ENCODE results near the gene KCNK17.

KCNK17 gene

DNA sequence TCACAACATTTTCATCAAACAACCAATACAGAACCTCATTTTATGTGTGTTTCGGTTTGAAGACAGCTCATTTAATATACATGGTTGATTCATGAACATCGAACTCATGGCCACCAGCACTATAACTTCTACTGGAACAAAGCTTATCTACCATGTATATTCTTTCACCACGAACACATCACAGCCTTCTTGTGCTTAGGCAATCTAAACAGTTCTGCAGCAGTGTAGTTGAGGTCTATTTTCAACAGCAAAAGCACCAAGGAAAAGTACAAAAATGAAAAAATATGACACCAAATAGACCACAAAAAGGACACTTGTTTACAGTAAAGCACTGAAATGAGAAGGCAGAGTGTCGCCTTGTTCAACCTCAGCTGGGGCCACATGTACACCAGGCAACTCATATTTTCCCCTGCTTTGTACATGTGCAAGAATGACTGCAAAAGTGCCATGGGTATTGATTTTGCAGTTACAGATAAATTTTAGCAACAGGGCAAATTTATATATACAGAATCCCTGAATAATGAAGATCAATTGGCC is 59.2 kb downstream of the KCNK17 start:
- no peak overlapping the region for H3K14ac ChIP-seq (ENCODE audit: low read length)
- H3K4me3 ChIP-seq (ENCODE audit: low read length in 2 of 2), result no peak overlapping the region
- H2AFZ ChIP-seq (ENCODE audit: low read length), result no peak overlapping the region
- H2BK120ac ChIP-seq (ENCODE audit: low read depth, low read length), result no peak overlapping the region
- H3K27ac ChIP-seq (replicated peaks; ENCODE audit: low read length), result no peak overlapping the region
- DNase-seq (ENCODE audit: low spot score), result no peak
- no peak overlapping the region for H4K91ac ChIP-seq (ENCODE audit: low read depth, low read length, poor library complexity)
- H3K79me1 ChIP-seq (ENCODE audit: low read depth, low read length), result no peaks in the 10 kb centered on the region
- no peak overlapping the region for H2BK5ac ChIP-seq (ENCODE audit: low read length)
- H3K36me3 ChIP-seq (replicated peaks in 1 of 2; ENCODE audit: control insufficient read depth in 2 of 2, insufficient read depth in 2 of 2, low read length in 2 of 2), result no peaks in the 10 kb centered on the region
- no peak overlapping the region for H3K4me2 ChIP-seq (ENCODE audit: insufficient read depth, low read length, poor library complexity, severe bottlenecking)
- H4K8ac ChIP-seq (ENCODE audit: low read depth, low read length), result no peak overlapping the region
- no CpG with 5 or more reads among the region's 4 CpGs for WGBS, 2 donors (ENCODE audit: extremely low coverage in 2 of 2, insufficient read length in 2 of 2, insufficient replicate concordance in 1 of 2)
- no peak overlapping the region for H2AK5ac ChIP-seq (ENCODE audit: low read depth, low read length)
- H3K23ac ChIP-seq (ENCODE audit: low read depth, low read length, poor library complexity), result no peak overlapping the region
- H3K4me1 ChIP-seq (ENCODE audit: control insufficient read depth in 2 of 2, insufficient read depth in 1 of 2, low read depth in 1 of 2, low read length in 2 of 2), result no peaks in the 10 kb centered on the region
- H3K18ac ChIP-seq (ENCODE audit: low read length), result no peak overlapping the region
- H2BK15ac ChIP-seq (ENCODE audit: low read length), result no peak overlapping the region
- no peak overlapping the region for H3K9ac ChIP-seq (ENCODE audit: low read depth, low read length, poor library complexity)
- no peaks in the 10 kb centered on the region for H3K27me3 ChIP-seq (ENCODE audit: control insufficient read depth in 3 of 3, insufficient read depth in 3 of 3, low read depth in 1 of 3, low read length in 3 of 3)
- H3K4ac ChIP-seq (ENCODE audit: low read length), result no peak overlapping the region
- H2BK12ac ChIP-seq (ENCODE audit: low read length), result no peak overlapping the region
- H3K9me3 ChIP-seq (replicated peaks in 1 of 2; ENCODE audit: control insufficient read depth in 2 of 2, insufficient read depth in 1 of 2, low read depth in 1 of 2, low read length in 2 of 2), result peaks cover 2 to 10% of the 10 kb centered on the region in 2 donors

DNA sequence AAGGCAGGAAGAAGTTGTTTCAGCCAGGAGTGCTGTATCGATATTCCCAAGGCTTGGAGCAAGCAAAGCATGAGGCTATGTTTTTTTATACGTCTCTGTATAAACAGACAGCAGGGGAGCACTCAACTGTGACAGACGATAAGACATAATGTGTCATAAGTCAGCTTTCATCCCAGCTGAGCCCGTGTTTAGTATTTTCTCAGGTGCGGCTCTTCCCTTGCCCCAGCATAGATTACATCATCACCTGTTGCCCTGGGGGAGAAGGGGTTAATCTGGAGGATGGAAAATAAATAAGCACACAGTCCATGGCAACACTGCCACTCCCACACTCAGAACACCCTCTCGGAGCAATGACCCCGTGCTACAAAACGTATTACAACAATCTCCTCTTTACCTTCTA is 62.8 kb downstream of the KCNK17 start:
- H3K18ac ChIP-seq (ENCODE audit: low read length), result no peak overlapping the region
- H3K4me1 ChIP-seq (ENCODE audit: control insufficient read depth in 2 of 2, insufficient read depth in 1 of 2, low read depth in 1 of 2, low read length in 2 of 2), result no peaks in the 10 kb centered on the region
- no peak overlapping the region for H3K23ac ChIP-seq (ENCODE audit: low read depth, low read length, poor library complexity)
- H4K91ac ChIP-seq (ENCODE audit: low read depth, low read length, poor library complexity), result no peak overlapping the region
- peaks cover 2 to 10% of the 10 kb centered on the region in 2 donors for H3K9me3 ChIP-seq (replicated peaks in 1 of 2; ENCODE audit: control insufficient read depth in 2 of 2, insufficient read depth in 1 of 2, low read depth in 1 of 2, low read length in 2 of 2)
- H3K79me1 ChIP-seq (ENCODE audit: low read depth, low read length), result no peaks in the 10 kb centered on the region
- no peak overlapping the region for H2BK5ac ChIP-seq (ENCODE audit: low read length)
- no peak overlapping the region for H3K4ac ChIP-seq (ENCODE audit: low read length)
- no peak overlapping the region for H4K8ac ChIP-seq (ENCODE audit: low read depth, low read length)
- DNase-seq (ENCODE audit: low spot score), result no peak
- H2BK15ac ChIP-seq (ENCODE audit: low read length), result no peak overlapping the region
- H3K27me3 ChIP-seq (ENCODE audit: control insufficient read depth in 3 of 3, insufficient read depth in 3 of 3, low read depth in 1 of 3, low read length in 3 of 3), result no peaks in the 10 kb centered on the region
- H3K4me3 ChIP-seq (ENCODE audit: low read length in 2 of 2), result no peak overlapping the region
- no peak overlapping the region for H2AK5ac ChIP-seq (ENCODE audit: low read depth, low read length)
- H3K27ac ChIP-seq (replicated peaks; ENCODE audit: low read length), result no peak overlapping the region
- no peak overlapping the region for H2BK120ac ChIP-seq (ENCODE audit: low read depth, low read length)
- H3K9ac ChIP-seq (ENCODE audit: low read depth, low read length, poor library complexity), result no peak overlapping the region
- H3K4me2 ChIP-seq (ENCODE audit: insufficient read depth, low read length, poor library complexity, severe bottlenecking), result no peak overlapping the region
- no peaks in the 10 kb centered on the region for H3K36me3 ChIP-seq (replicated peaks in 1 of 2; ENCODE audit: control insufficient read depth in 2 of 2, insufficient read depth in 2 of 2, low read length in 2 of 2)
- no peak overlapping the region for H3K14ac ChIP-seq (ENCODE audit: low read length)
- H2AFZ ChIP-seq (ENCODE audit: low read length), result no peak overlapping the region
- no CpG with 5 or more reads among the region's 8 CpGs for WGBS, 2 donors (ENCODE audit: extremely low coverage in 2 of 2, insufficient read length in 2 of 2, insufficient replicate concordance in 1 of 2)
- H2BK12ac ChIP-seq (ENCODE audit: low read length), result no peak overlapping the region

DNA sequence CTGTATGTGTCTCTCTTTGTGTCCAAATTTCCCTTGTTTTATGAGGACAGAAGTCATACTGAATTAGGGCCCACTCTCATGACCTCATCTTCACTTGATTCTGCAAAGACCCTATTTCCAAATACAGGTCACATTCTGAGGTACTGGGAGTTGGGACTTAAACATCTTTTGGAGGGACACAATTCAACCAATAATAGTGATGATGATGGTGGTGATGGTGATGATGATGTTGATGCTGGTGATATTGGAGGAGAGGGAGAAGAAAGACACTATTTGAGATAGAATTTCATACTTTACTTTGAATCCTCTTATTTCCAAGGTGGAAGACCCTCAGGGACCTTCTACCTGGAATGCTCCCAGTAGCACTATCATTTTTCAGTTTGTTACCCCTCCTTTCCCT is 63.7 kb downstream of the KCNK17 start:
- no peak overlapping the region for H2BK5ac ChIP-seq (ENCODE audit: low read length)
- H3K14ac ChIP-seq (ENCODE audit: low read length), result no peak overlapping the region
- no peak overlapping the region for H3K18ac ChIP-seq (ENCODE audit: low read length)
- no peak for DNase-seq (ENCODE audit: low spot score)
- H3K27me3 ChIP-seq (ENCODE audit: control insufficient read depth in 3 of 3, insufficient read depth in 3 of 3, low read depth in 1 of 3, low read length in 3 of 3), result no peaks in the 10 kb centered on the region
- H3K79me1 ChIP-seq (ENCODE audit: low read depth, low read length), result no peaks in the 10 kb centered on the region
- no peak overlapping the region for H3K4me2 ChIP-seq (ENCODE audit: insufficient read depth, low read length, poor library complexity, severe bottlenecking)
- no peak overlapping the region for H2AK5ac ChIP-seq (ENCODE audit: low read depth, low read length)
- no peak overlapping the region for H3K23ac ChIP-seq (ENCODE audit: low read depth, low read length, poor library complexity)
- no peak overlapping the region for H2BK120ac ChIP-seq (ENCODE audit: low read depth, low read length)
- no peak overlapping the region for H3K4me3 ChIP-seq (ENCODE audit: low read length in 2 of 2)
- H3K36me3 ChIP-seq (replicated peaks in 1 of 2; ENCODE audit: control insufficient read depth in 2 of 2, insufficient read depth in 2 of 2, low read length in 2 of 2), result no peaks in the 10 kb centered on the region
- H2BK12ac ChIP-seq (ENCODE audit: low read length), result no peak overlapping the region
- no peak overlapping the region for H3K4ac ChIP-seq (ENCODE audit: low read length)
- H4K91ac ChIP-seq (ENCODE audit: low read depth, low read length, poor library complexity), result no peak overlapping the region
- H2AFZ ChIP-seq (ENCODE audit: low read length), result no peak overlapping the region
- H4K8ac ChIP-seq (ENCODE audit: low read depth, low read length), result no peak overlapping the region
- no peaks in the 10 kb centered on the region for H3K4me1 ChIP-seq (ENCODE audit: control insufficient read depth in 2 of 2, insufficient read depth in 1 of 2, low read depth in 1 of 2, low read length in 2 of 2)
- no peak overlapping the region for H2BK15ac ChIP-seq (ENCODE audit: low read length)
- H3K9me3 ChIP-seq (replicated peaks in 1 of 2; ENCODE audit: control insufficient read depth in 2 of 2, insufficient read depth in 1 of 2, low read depth in 1 of 2, low read length in 2 of 2), result peaks cover 2 to 10% of the 10 kb centered on the region in 2 donors
- H3K9ac ChIP-seq (ENCODE audit: low read depth, low read length, poor library complexity), result no peak overlapping the region
- H3K27ac ChIP-seq (replicated peaks; ENCODE audit: low read length), result no peak overlapping the region

DNA sequence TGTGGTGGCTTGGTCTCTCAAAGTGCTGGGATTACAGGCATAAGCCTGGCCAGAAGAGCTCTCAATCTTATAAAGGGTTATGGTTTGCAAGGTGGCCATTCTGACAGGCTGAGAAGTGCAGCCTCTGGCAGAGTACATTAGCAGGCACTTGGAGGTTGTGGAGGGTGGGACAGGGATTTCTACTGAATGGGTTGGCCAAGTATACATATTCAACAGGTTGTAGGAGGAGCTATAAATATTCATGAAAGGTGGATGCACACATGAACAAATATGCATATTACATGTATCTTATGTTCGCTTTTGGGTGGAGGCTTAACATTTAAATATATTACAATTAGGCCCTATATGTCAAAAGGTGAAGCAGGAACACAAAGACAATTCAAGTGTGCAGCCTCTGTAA is 64.9 kb downstream of the KCNK17 start:
- Histone ChIP-seq H4K91ac (ENCODE audit: low read depth, low read length, poor library complexity) (no peak overlapping the region), H3K9me3 (replicated peaks in 1 of 2; ENCODE audit: control insufficient read depth in 2 of 2, insufficient read depth in 1 of 2, low read depth in 1 of 2, low read length in 2 of 2) (no peaks in the 10 kb centered on the region), H2BK12ac (ENCODE audit: low read length) (no peak overlapping the region), H3K4ac (ENCODE audit: low read length) (no peak overlapping the region), H3K79me1 (ENCODE audit: low read depth, low read length) (no peaks in the 10 kb centered on the region), H4K8ac (ENCODE audit: low read depth, low read length) (no peak overlapping the region), H3K18ac (ENCODE audit: low read length) (no peak overlapping the region), H3K4me3 (ENCODE audit: low read length in 2 of 2) (no peak overlapping the region), H3K4me1 (ENCODE audit: control insufficient read depth in 2 of 2, insufficient read depth in 1 of 2, low read depth in 1 of 2, low read length in 2 of 2) (no peaks in the 10 kb centered on the region), H3K14ac (ENCODE audit: low read length) (no peak overlapping the region), H2BK120ac (ENCODE audit: low read depth, low read length) (no peak overlapping the region), H2BK15ac (ENCODE audit: low read length) (no peak overlapping the region), H3K36me3 (replicated peaks in 1 of 2; ENCODE audit: control insufficient read depth in 2 of 2, insufficient read depth in 2 of 2, low read length in 2 of 2) (no peaks in the 10 kb centered on the region), H3K4me2 (ENCODE audit: insufficient read depth, low read length, poor library complexity, severe bottlenecking) (no peak overlapping the region), H2AFZ (ENCODE audit: low read length) (no peak overlapping the region), H3K27ac (replicated peaks; ENCODE audit: low read length) (no peak overlapping the region), H3K23ac (ENCODE audit: low read depth, low read length, poor library complexity) (no peak overlapping the region), H3K9ac (ENCODE audit: low read depth, low read length, poor library complexity) (no peak overlapping the region), H2BK5ac (ENCODE audit: low read length) (no peak overlapping the region), H3K27me3 (ENCODE audit: control insufficient read depth in 3 of 3, insufficient read depth in 3 of 3, low read depth in 1 of 3, low read length in 3 of 3) (no peaks in the 10 kb centered on the region), H2AK5ac (ENCODE audit: low read depth, low read length) (no peak overlapping the region)
- DNase-seq (ENCODE audit: low spot score), result no peak
- WGBS, 2 donors (ENCODE audit: extremely low coverage in 2 of 2, insufficient read length in 2 of 2, insufficient replicate concordance in 1 of 2), result no CpG with 5 or more reads among the region's 1 CpG

All from neuronal stem cell (in vitro differentiated cells).